Measurements from ENCODE around the gene CNR2.
"Not testable (repeated sequence)": the region's sequence is repeated elsewhere in the genome, so short reads cannot be mapped to it uniquely, and the experiment has no call there.

DNA sequence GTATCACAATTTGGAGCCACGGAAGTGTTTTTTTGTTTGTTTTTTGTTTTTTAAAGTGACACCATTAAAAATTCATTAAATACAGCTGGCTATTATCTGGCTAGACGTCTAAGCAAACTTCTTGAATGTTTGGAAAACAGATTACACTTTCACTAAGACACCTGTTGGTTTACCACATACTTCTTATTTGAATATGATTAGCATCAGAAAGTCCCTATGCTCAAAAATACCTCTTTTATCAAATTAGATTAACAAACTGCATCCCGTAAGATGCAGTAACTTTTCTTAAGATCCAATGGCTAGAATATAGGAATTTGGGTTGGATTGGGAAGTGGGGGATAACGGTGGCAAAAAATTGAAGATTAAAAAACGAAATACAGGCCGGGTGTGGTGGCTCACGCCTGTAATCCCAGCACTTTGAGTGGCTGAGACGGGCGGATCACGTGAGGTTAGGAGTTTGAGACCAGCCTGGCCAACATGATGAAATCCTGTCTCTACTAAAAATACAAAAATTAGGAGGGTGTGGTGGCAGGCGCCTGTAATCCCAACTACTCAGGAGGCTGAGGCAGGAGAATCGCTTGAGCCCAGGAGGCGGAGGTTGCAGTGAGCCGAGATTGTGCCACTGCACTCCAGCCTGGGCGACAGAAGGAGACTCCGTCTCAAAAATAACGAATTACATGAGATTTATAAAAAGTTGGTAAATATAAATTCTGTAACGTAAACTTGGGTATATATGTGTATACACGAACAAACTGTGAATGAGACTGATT lies 45.1 kb upstream of the CNR2 start:
- TF ChIP-seq POLR2A (IDR thresholded peaks at IDR 0.05; ENCODE audit: low read length); GATA1 (IDR thresholded peaks at IDR 0.05; ENCODE audit: low read depth, low read length): not testable (repeated sequence)

All from erythroblast (primary cell).